Fibroblast of gingiva (primary cell): ENCODE measurements around the gene RFC4.
"Not testable (repeated sequence)": the region's sequence is repeated elsewhere in the genome, so short reads cannot be mapped to it uniquely, and the experiment has no call there.

Experiments
- DNase-seq: peaks from one replicate; pipeline ENCODE4 v3.0.0-alpha.2; 2011; ENCODE audit warnings: low read depth

The RFC4 gene, protein sequence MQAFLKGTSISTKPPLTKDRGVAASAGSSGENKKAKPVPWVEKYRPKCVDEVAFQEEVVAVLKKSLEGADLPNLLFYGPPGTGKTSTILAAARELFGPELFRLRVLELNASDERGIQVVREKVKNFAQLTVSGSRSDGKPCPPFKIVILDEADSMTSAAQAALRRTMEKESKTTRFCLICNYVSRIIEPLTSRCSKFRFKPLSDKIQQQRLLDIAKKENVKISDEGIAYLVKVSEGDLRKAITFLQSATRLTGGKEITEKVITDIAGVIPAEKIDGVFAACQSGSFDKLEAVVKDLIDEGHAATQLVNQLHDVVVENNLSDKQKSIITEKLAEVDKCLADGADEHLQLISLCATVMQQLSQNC

DNA sequence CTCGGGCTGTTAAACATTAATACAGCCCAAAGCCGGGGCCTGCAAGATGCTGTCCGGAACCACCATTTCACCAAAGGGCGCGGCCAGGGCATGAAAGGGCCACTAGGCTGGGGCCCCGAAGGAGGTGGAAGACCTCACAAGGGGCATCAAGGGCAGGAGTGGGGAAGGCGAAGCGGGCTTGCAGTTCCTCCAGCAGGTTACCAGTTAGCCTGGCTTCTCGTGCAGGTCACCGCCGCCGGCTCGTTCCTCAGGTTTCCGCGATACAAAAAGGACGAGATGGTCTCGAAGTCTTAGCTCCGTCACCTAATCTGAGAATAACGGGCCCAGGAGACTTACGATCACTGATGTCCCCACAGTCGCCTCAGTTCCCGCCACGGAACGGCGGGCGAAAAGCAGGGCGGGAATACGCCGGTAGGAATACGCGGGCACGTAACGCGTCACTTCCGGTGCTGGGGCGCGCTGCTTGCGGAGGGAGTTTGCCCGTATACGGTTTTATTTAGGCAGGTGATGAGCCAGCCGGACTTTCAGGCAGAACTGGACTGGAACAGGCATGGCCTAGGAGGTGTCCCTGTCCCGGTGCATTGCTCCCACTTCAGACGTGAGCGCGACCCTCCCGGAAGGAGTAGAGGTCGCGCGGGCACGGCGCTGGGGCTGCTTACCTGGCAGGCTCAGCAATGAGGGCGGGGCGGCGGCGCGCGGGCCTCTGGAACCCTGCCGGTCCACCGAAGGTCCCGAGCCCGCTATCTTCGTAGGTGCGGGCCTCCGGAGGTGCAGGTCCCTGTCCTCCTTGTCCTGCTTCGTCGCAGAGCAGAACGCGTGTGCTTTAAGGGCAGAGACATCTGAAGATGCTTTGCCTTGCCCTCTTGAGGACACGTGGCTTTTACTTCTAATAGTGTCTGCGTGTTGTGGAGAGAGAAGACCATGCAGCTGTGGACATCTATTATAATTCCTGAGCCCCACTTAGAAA lies at the start of gene RFC4:
Gene RFC4 (minus strand): TSS at position 394 of the 967 bp plus-strand sequence. CDS start 1,769 bp downstream, outside the sequence.
- peak; percentile 51 for DNase-seq

DNA sequence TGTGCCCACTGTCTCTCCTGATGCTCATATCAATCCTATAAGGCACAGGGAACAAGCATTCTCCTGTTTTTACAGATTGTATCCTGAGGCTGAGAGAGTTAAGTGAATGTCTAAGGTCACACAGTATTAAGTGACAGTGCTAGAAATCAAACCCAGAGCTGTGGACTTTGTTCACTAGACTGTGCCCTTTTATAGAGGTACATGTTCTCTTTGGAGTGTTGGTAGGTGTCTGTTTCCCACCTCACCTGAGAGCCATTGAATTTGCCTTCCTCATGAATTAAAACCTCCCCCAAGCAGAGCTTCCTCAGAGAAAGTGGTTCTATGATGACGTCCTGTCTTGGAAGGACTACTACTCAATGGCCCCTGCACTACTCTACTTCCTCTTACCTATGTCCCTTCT lies 48.7 kb upstream of the RFC4 start:
- no peak for DNase-seq

DNA sequence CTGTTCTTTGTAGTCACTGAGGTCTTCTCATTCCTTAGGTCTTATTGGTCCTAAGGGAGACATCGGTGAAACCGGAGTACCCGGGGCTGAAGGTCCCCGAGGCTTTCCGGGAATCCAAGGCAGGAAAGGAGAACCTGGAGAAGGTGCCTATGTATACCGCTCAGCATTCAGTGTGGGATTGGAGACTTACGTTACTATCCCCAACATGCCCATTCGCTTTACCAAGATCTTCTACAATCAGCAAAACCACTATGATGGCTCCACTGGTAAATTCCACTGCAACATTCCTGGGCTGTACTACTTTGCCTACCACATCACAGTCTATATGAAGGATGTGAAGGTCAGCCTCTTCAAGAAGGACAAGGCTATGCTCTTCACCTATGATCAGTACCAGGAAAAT lies 47.9 kb upstream of the RFC4 start:
- no peak for DNase-seq

DNA sequence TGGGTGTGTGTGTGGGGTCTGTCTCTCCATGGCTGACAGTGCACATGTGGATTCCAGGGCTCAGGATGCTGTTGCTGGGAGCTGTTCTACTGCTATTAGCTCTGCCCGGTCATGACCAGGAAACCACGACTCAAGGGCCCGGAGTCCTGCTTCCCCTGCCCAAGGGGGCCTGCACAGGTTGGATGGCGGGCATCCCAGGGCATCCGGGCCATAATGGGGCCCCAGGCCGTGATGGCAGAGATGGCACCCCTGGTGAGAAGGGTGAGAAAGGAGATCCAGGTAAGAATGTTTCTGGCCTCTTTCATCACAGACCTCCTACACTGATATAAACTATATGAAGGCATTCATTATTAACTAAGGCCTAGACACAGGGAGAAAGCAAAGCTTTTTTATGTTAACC lies 46.7 kb upstream of the RFC4 start:
- no peak for DNase-seq

DNA sequence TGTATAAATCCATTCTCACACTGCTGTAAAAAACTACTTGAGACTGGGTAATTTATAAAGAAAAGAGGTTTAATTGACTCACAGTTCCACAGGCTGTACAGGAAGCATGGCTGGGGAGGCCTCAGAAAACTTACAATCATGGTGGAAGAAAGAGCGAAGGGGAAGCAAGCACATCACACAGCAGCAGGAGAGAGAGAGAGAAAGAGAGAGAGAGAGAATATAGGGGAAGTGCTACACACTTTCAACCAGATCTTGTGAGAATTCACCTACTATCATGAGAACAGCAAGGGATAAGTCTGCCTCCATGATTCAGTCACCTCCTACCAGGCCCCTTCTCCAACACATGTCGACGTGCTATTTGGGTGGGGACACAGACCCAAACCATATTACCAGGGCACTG lies 45.6 kb upstream of the RFC4 start:
- DNase-seq: not testable (repeated sequence)

DNA sequence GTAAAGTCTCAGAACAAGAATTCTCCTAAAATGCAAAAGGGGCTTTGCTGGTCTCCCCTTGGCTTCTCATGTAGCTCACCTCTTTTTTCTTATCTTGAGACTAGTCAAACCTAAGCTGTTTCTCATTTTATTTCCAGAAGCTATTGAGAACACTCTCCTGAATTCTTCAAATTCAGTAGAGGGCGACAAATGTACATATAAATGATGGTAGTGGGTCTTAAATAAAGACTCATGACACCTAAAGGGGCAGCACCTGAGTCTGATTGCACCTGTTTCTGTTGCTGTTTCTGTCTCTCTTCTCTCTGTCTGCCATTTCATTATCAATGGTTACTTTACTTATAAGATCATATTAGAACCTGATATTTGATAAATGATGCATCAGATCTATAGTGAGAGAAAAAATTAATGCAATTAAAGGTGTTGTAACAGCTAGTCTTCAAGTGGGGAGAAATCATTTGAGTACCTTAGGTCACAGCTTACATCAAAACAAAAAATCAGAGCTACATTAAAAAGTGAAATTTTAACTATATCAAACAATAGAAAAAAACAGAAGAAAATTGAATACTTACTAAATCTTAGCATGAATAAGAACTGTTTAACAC lies 43.2 kb upstream of the RFC4 start:
- no peak for DNase-seq

DNA sequence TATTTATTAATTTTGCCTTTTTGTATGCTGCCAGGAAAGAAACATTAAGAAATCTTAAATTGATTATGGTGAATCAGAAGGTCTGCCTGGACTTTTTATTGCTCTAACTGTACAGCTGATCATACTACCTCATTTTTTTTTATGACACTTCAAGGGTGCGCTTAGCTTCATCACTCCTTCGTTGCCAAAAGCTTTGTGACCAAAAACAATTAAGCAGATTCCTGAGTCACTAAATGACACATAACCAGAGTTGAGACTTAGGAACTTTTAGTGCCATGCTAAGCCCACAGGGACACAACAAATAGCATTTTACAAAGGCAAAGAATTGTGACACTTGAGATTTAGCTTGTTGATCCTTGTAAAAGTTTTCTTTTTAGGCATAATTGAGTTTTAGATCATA lies 41.2 kb upstream of the RFC4 start:
- DNase-seq: no peak

DNA sequence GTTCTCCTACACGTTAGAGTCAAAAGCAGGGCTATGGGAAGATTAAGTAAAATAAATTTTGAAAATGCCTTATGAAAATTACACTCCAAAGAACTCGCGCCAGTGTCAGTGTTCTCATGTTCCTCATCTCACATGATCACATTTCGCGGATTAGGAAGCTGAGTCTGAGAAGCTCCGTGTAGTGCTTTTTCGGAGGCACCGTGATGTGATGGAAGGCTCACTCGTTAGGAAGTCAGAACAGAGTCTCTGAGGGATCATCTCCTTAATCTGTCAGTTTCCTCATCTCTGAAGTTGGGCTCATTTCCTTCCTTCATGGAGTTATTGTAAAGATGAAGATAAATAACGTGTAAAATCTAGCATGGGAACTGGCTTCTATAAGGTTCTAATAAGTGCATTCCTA lies 39.5 kb upstream of the RFC4 start:
- no peak for DNase-seq

DNA sequence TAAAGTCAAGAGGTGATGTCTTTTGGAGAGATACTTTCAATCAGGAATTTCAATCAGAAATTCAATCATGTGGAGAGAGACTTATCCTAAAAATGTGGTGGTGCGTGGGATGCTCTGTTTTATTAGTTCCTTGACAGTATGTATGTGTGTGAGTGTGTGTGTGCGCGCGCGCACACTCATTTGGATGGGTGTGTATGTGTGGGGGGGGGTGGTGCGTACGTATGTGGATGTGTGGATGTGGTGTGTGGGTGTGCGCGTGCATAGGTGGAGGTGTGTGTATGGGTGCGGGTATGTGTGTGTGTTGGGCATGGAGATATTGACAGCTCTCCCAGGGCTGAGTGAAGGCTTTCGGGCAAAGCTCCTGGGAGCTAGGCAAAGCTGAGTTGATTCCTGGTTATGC lies 38.6 kb upstream of the RFC4 start:
- DNase-seq: no peak

DNA sequence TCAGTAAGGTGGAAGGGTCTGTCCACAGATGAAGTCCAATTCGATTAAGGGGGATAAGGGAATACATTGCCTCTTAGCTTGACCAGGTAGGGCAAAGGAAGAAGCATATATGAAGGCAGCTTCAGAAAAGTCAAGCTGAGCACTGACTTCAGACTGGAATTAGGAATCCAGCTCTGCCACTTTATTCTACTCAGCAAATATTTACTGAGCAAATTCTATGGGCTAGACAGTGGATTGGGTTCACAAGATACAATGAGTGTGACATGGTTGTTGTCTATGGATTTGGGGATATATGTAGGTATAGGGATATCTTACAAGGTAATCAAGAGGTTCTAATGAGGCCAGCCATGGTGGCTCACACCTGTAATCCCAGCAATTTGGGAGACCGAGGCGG lies 36.8 kb upstream of the RFC4 start:
- no peak for DNase-seq

DNA sequence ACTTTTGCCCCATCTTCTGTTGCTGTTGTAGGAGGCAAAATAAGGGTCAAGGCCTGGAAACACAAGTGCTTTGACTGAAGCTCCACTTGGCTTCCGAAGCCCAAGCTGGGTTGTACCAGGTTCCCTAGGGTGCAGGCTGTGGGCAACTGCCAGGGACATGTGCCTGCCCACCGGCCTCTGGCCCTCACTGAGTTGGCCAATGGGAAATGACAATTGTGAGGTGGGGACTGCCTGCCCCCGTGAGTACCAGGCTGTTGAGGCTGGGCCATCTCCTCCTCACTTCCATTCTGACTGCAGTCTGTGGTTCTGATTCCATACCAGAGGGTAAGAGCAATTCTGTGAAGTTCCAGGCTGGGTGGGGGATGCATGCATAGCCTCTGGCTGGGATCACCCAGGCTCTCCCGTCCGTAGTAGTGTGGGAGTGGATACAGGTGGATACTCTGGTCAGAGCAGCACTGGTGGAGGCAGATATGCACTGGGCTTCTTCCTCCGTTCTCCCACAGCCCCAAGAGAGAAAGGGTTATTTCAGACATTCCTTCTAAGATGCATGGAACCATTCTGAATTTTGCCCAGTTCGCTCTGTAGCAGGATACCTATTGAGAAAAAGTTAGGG lies 36.2 kb upstream of the RFC4 start, which contains the start of gene ADIPOQ:
Gene ADIPOQ (plus strand): TSS at position 285 of the 613 bp plus-strand sequence. CDS start 10,349 bp downstream, outside the sequence.
- DNase-seq: no peak

DNA sequence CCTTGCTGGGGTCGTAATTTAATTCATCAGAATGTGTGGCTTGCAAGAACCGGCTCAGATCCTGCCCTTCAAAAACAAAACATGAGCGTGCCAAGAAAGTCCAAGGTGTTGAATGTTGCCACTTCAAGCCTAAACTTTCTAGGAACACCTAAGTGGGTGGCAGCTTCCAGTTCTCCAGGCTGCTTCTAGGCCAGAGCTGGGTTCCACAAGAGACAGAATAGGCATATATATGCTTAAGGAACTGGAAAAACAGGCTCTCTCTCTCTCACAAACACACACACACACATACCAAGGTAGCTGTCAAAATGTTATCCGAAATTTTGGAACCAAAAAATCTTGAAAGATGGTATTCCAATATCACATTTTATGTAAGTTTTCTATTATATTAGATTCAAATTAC lies 35.3 kb upstream of the RFC4 start:
- DNase-seq: no peak

DNA sequence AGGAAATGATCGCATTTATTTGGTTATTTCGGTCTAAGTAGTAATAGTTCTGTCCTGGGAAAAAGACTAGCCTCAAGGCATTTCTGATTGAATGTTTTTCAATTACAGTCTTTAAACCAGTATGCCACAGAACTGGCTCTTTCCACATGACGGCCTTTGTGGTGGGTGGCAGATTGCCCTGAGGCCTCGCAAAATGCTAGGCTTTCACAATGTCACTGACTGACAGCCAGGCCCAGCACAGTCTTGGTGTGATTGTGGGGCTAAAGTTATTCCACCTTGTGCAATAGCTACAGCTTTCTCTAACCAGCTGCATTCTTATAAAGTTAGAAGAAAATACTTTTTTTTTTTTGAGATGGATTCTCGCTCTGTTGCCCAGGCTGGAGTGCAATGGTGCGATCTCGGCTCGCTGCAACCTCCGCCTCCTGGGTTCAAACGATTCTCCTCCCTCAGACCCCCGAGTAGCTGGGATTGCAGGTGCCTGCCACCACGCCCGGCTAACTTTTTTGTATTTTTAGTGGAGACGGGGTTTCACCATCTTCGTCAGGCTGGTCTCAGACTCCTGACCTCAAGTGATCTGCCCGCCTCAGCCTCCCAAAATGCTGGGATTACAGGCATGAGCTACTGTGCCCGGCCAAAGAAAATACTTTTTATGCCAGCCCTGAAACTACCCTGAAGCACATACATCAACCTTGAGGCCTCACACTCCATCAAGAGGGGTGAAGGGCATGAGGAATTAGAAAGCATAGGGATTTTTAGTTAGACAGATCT lies 33.8 kb upstream of the RFC4 start:
- DNase-seq: peak; percentile 98

DNA sequence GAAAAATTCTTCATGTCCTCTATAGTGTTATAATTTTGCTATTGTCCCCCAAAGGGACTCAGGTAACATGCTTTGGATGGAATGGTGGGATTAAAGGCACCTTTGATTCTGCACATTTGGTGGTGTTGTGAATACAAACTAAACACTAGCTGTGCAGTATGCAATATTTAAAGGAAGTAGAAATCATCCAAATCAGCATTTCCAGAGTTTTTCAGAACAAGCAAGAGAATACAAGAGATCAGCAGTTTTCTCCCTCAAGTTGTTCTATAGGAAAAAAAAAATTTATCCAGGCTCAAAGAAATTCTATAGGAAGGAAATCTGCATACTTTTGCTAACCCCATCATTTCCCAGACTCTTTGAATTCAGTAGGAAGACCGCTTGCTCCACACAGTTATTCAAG lies 26.0 kb upstream of the RFC4 start:
- no peak for DNase-seq

DNA sequence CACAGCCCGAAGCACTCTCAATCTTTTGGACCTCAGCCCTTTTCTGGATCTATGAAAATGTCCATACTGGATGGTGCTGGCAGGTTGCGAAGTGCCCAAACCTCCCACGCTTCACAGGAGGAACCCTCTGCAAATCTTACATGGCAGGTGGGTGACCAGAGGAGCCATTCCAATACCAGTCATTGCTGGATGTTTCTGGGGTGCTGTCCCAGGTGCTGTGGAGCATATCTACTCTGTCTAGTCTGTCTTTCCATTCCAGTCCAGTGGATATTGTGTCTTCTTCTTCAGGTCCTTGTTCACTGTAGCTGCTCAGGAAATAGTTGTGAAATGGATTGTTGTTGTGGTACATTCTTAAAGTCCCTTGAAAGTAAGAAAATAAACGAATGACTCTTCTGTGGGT lies 25.5 kb upstream of the RFC4 start:
- DNase-seq: no peak

DNA sequence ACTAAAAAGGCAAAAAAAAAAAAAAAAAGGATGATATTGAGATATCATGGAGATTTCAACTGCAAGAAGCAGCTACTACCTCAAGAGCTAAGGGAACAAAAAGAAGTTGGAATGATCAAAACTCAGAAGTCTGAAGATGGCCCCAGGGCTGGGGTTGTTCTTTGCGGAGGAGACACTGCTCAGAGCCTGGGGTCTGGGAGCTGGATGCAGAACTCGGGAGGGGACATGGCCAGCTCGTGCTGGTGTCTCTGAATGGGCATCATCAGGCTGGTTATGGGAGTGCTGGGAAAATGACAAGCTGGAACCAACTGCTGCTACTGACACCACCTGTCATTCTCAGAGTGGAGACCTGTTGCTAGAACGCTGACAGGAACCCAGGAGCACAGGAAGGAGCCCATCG lies 22.1 kb upstream of the RFC4 start:
- DNase-seq: no peak

DNA sequence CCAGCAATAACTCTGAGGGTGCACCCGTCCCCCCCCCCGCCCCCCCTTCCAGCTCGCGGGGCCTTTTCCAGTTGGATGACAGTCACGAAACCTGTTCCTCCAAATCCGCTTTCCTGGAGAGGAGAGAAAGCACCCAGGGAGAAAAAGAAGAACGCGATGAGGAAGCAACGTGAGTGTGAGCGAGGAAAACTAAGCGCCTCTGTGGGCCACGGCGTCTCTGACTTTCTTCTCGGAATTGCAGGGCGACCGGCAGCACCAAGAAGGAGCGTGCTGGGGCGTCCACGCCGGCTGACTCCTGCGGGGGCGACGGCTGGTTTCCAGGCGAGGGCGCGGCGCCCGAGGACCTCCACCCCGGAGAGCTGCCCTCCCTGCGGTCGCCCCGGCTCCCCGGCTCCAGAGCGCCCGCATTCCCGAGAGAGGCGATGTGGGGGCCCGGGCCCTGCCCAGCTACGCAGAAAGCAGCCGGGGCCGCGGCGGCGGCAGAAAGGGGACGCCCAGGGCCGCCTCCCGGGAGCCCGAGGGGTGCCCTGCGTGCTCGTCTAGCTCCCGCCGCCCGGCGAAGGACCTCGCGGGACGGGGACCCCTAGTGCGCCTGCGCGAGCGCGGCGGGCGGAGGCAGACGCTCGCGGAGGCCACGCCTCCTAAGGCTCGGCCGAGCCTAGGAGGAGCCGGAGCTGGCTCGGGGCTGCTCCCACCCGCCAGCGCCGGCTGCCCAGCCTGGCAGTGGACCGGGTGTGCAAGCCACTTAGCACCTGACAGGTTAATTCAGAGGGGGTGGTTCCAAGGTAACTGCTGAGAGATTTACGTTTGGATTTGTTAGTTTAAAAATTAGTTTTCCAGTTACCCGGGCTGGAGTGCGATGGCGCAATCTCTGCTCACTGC lies 20.9 kb upstream of the RFC4 start:
- peak; percentile 73 for DNase-seq

DNA sequence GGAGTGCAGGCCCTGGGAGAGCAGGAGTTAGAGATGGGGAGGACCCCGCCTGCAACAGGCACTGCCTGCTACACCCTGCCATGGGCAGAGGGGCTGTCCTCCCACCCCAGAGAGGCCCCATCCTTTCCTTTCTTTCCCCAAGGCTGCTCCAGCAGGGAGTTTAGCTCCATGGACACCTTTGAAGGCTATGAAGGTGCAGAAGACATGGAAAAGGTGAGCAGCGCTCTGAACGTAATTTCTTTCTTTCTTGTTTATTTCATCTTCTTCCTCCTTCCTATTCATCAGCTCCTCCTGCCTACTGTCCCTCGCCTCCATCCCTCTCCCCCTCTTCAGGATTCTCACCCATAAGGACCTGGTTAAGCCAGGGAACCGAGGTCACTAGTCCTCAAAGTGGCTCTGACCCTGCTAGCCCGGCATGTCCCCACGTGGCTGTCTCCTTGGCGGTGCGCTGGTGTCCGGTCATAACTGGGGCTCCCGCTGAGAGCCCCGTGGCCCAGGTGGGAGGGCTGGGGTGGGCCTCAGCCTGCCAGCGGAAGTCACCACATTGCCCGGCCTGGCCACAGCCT lies 20.2 kb upstream of the RFC4 start:
- DNase-seq: no peak

DNA sequence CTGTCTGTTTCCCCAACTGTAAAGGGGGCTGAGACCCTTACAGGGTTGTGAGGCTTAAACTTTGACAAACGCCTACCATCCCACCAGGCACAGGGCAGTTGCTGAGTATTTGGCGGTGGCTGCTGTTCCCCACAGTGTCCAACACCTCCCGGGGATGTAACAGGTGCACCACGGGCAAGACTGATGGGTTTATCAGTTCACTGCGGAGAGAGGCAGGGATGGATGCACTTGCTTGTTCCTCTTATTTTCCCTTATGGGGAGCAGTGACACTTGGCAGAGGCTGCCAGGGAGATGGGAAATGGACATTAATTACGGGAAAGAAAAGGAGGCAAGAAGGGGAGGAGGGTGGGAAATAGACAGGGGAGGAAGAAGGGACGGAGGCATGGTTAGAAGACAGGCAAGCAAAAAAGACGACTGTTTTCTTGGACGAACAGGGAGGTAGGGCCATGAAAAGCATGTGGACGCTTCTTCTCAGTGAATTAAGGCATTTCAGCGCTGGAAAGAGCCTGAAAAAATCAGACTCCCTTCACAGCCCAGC lies 19.7 kb upstream of the RFC4 start:
- DNase-seq: no peak
